A549 (cell line): Measurements from ENCODE around the gene LTK. TPM values are rescaled to one million over a fixed set of nuclear protein-coding genes. Genes with fewer than 3 reads are reported as not detected.

Experiments
- ATAC-seq, 2 experiments: fragments of 200-7000 bp in 1 of 2; fragments of >200 bp in 1 of 2; cut with Nextera tagmentation in 1 of 2; cut with Tn5 transposase in 1 of 2; 3 replicates each; pipeline versions ENCODE4 v1.8.0 to v1.9.1; 2018 to 2020; ENCODE audit warnings: mild to moderate bottlenecking in 1 of 2, moderate library complexity in 1 of 2
- CTCF ChIA-PET: fragments of 300-600 bp; sonication (Branson Sonifier 250); formaldehyde crosslinking; extraction: SDS; loops from one replicate; lab custom pipeline; 2021; ENCODE audit warnings: antibody characterized with exemption, inconsistent platforms; lab: Yijun Ruan, JAX
- POLR2A ChIA-PET: fragments of 350-600 bp; formaldehyde crosslinking; extraction: SDS; loops from one replicate; lab custom pipeline; 2021; ENCODE audit warnings: antibody characterized with exemption, inconsistent platforms; lab: Yijun Ruan, JAX
- DNase-seq, 2 experiments: peaks; one replicate each; pipeline versions ENCODE4 v3.0.0 to v3.0.0-alpha.2; 2011 to 2016; ENCODE audit warnings: low read depth in 1 of 2, low spot score in 1 of 2
- FAIRE-seq: peaks from 2 replicates; lab custom pipeline; 2011; peaks lifted over from hg19 to GRCh38; lab: Jason Lieb, UNC
- H3K27ac ChIP-seq, 2 experiments: fragments of >200 bp; sonication (Bioruptor Twin); formaldehyde crosslinking; 3 replicates each; pipeline ENCODE4 v1.5.1; 2016 to 2017
- H3K4me1 ChIP-seq: fragments of >200 bp; sonication (Bioruptor Twin); formaldehyde crosslinking; 3 replicates; pipeline ENCODE4 v1.6.1; 2016
- H3K4me2 ChIP-seq: fragments of >200 bp; sonication (Bioruptor Twin); formaldehyde crosslinking; 3 replicates; pipeline ENCODE4 v1.6.1; 2016
- H3K4me3 ChIP-seq: fragments of >200 bp; sonication (Bioruptor Twin); formaldehyde crosslinking; 3 replicates; pipeline ENCODE4 v1.5.1; 2016
- H3K9me3 ChIP-seq: fragments of >200 bp; sonication (Bioruptor Twin); formaldehyde crosslinking; 3 replicates; pipeline ENCODE4 v1.6.1; 2016
- CEBPB ChIP-seq, 2 experiments: fragments of >200 bp in 1 of 2; sonication (Bioruptor Twin) in 1 of 2; formaldehyde crosslinking in 1 of 2; IDR thresholded peaks; 2 replicates each; pipeline ENCODE4 v1.6.1; 2012 to 2016
- CHD4 ChIP-seq: fragments of 200-600 bp; sonication (generic); IDR thresholded peaks from 2 replicates; pipeline ENCODE4 v1.6.1; 2016; ENCODE audit warnings: antibody characterized with exemption, mild to moderate bottlenecking, borderline replicate concordance
- GATA3 ChIP-seq: IDR thresholded peaks from 2 replicates; pipeline ENCODE4 v1.6.1; 2012; ENCODE audit warnings: borderline replicate concordance
- KDM5A ChIP-seq: fragments of 200-600 bp; sonication (generic); IDR thresholded peaks from 2 replicates; pipeline ENCODE4 v1.6.1; 2016; ENCODE audit warnings: antibody characterized with exemption, mild to moderate bottlenecking
- TFCP2L1 ChIP-seq: fragments of 250-450 bp; sonication (Bioruptor Pico); IDR thresholded peaks from 2 replicates; pipeline ENCODE4 v1.5.0; 2021; ENCODE audit warnings: mild to moderate bottlenecking
- ZNF302 ChIP-seq: fragments of 250-450 bp; sonication (Bioruptor Pico); IDR thresholded peaks from 2 replicates; pipeline ENCODE4 v1.9.0; 2021; ENCODE audit warnings: inconsistent platforms, mild to moderate bottlenecking, moderate library complexity
- ZSCAN20 ChIP-seq: fragments of 250-450 bp; sonication (Bioruptor Pico); IDR thresholded peaks from 2 replicates; pipeline ENCODE4 v1.8.0; 2022; ENCODE audit warnings: mild to moderate bottlenecking, moderate library complexity
- WGBS: methylation state at CpG from one replicate; pipeline ENCODE4 v1.1.6; 2017; ENCODE audit errors: missing lambda C conversion rate; 5-methylcytosine and 5-hydroxymethylcytosine counted together
- polyA plus RNA-seq, 4 experiments: library from polyadenylated mRNA; depleted of rRNA in 3 of 4; stranded (reverse); fragments of >200 nt; fragmentation: RNase III in 1 of 4; extraction: RNeasy Plus Mini Kit Qiagen cat#74134 plus additional on column Dnase treatment in 1 of 4; gene quantifications; 2 replicates in 3 of 4; 3 replicates in 1 of 4; pipeline ENCODE4 v1.2.3, GENCODE V29; 2011 to 2017
- TF ChIP-seq, protein P1 (sequence below): IDR thresholded peaks from 2 replicates; pipeline ENCODE4 v1.6.1; 2012
- TF ChIP-seq, protein P2 (sequence below): fragments of 250-450 bp; sonication (Bioruptor Pico); IDR thresholded peaks from 2 replicates; pipeline ENCODE4 v1.5.0; 2020; ENCODE audit warnings: low read depth, mild to moderate bottlenecking, moderate library complexity
- TF ChIP-seq, protein P3 (sequence below): IDR thresholded peaks from 2 replicates; pipeline ENCODE4 v1.6.1; 2012; ENCODE audit warnings: low read depth, borderline replicate concordance
- TF ChIP-seq, protein P4 (sequence below): fragments of 200-600 bp; sonication (generic); IDR thresholded peaks from 2 replicates; pipeline ENCODE4 v1.6.1; 2016; ENCODE audit warnings: antibody characterized with exemption, mild to moderate bottlenecking, moderate library complexity

LTK gene
- polyA plus RNA-seq, 2 of the 4 experiments (the other 2 are of a cell fraction), result 0.10 to 0.17 TPM

DNA sequence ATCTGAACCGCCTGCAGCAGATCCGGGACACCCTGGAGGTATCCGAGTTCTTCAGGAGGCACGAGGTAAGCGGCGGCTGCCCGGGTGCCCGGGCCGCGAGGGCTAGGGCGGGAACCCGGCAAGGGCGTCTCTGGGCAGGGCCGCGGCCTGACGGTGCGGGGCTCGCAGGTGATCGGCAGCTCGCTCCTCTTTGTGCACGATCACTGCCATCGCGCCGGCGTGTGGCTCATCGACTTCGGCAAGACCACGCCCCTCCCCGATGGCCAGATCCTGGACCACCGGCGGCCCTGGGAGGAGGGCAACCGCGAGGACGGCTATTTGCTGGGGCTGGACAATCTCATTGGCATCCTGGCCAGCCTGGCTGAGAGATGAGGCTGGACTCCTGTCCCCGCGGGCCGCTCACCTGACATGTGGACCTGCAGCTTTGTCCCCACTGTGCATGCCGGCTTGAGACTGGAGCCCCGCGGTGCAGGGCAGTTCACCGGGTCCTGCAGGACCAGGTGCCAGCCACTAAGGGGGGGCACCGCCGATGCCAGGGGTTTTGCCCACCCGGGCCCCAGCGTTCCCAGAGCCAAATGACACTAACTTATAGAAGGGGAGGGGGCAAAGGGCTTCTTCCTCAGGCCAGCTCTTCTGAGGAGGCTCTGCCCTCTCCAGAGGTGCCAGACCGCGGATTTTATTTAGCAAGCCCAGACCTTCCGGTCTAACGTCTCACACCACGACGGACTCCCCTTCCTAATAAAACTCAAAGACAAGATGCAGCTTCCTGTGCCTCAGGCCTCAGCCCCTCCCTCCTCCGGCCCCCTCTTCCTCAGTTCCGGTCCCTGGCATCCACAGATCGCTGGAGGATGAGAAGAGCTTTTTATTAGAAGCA, 10.6 kb downstream of the LTK start:
- 88% methylated on average over 17 of the region's 54 CpGs for WGBS
- FAIRE-seq (no peak), ATAC-seq (no peak), DNase-seq (no peak)
- no peak overlapping the region for H3K4me3 ChIP-seq
- no peak for TF ChIP-seq GATA3
- no peaks in the 10 kb centered on the region for H3K9me3 ChIP-seq
- no peak overlapping the region for H3K27ac ChIP-seq
- no peak overlapping the region for H3K4me2 ChIP-seq
- H3K4me1 ChIP-seq, result no peaks in the 10 kb centered on the region
- POLR2A ChIA-PET, result no interaction called here
- CTCF ChIA-PET, result no interaction called here

DNA sequence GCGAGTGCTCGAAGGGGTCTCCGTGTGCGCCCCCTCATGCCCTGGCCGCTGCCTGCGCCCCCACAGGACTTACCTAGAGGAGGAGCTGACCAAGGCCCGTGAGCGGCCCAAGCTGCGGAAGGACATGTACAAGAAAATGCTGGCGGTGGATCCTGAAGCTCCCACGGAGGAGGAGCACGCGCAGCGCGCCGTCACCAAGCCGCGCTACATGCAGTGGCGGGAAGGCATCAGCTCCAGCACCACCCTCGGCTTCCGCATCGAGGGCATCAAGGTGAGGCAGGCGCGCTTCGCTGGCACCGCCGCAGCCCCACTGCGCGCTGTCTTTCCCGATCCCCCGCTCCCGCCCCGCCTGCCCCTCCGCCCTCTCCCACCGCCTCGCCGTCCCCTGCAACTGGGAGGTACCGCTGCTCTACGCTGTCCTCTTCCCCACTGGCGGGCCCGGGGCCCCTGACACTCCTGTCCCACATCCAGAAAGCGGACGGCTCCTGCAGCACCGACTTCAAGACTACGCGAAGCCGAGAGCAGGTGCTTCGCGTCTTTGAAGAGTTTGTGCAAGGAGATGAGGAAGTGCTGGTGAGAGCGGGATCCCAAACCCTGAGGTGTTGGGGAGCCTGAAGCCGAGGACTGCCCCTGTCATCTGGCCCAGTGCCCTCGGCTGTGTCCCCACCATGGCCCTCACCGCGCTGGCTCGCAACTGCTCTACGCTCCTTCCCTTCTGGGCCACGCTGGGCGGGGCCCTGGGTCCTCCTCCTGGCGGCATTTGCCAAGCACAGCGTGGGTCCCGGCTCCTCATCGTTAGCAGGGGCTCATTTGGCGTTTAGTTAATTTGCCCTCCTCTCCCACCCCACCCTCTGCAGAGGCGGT, 11.5 kb downstream of the LTK start:
- TF ChIP-seq, protein P1, sequence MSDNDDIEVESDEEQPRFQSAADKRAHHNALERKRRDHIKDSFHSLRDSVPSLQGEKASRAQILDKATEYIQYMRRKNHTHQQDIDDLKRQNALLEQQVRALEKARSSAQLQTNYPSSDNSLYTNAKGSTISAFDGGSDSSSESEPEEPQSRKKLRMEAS, result no peak
- TF ChIP-seq CEBPB (IDR thresholded peaks at IDR 0.05), result no peak
- TF ChIP-seq, protein P2, sequence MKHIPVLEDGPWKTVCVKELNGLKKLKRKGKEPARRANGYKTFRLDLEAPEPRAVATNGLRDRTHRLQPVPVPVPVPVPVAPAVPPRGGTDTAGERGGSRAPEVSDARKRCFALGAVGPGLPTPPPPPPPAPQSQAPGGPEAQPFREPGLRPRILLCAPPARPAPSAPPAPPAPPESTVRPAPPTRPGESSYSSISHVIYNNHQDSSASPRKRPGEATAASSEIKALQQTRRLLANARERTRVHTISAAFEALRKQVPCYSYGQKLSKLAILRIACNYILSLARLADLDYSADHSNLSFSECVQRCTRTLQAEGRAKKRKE (CRISPR knock-in tag), result no peak
- TF ChIP-seq, protein P3, sequence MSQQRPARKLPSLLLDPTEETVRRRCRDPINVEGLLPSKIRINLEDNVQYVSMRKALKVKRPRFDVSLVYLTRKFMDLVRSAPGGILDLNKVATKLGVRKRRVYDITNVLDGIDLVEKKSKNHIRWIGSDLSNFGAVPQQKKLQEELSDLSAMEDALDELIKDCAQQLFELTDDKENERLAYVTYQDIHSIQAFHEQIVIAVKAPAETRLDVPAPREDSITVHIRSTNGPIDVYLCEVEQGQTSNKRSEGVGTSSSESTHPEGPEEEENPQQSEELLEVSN, result no peak
- no peak for TF ChIP-seq TFCP2L1 (CRISPR knock-in tag)
- no peak for TF ChIP-seq GATA3
- TF ChIP-seq ZSCAN20, result no peak
- TF ChIP-seq, all 56 proteins: peak for 0
- CTCF ChIA-PET, result no interaction called here
- DNase-seq (no peak), ATAC-seq (no peak), FAIRE-seq (no peak)
- no peak overlapping the region for H3K27ac ChIP-seq
- H3K4me1 ChIP-seq, result no peaks in the 10 kb centered on the region
- no peak overlapping the region for H3K4me3 ChIP-seq
- WGBS, result 91% methylated on average over 36 of the region's 64 CpGs
- no peaks in the 10 kb centered on the region for H3K9me3 ChIP-seq
- POLR2A ChIA-PET, result no interaction called here
- no peak overlapping the region for H3K4me2 ChIP-seq

DNA sequence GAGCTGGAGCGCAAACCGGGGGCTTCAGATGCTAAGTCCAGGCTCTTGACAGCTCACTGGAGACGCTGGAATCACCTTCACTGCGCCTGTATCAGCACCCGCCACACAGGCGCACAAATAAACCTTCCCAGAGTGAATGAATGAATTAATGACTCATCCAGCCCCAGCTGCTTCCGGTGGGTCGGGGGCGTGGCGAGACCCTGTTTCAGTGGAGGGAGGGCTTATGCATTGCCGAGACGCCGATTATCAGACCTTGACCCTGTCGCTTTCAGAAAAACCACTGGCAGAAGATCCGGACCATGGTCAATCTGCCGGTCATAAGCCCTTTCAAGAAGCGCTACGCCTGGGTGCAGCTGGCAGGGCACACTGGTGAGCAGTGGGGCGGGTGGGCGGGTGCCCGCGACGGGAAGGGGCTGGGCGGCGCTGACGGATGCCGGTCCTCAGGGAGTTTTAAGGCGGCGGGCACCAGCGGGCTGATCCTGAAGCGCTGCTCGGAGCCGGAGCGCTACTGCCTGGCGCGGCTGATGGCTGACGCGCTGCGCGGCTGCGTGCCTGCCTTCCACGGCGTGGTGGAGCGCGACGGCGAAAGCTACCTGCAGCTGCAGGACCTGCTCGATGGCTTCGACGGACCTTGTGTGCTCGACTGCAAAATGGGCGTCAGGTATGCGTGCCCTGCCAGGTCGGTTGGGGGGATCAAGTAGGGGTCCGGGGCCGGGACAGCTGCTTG, 12.3 kb downstream of the LTK start:
- FAIRE-seq (no peak), DNase-seq (no peak), ATAC-seq (no peak)
- POLR2A ChIA-PET, result no interaction called here
- no peak for TF ChIP-seq ZNF302 (CRISPR knock-in tag)
- TF ChIP-seq, protein P1, result no peak
- no peak for TF ChIP-seq CHD4
- TF ChIP-seq, protein P4, sequence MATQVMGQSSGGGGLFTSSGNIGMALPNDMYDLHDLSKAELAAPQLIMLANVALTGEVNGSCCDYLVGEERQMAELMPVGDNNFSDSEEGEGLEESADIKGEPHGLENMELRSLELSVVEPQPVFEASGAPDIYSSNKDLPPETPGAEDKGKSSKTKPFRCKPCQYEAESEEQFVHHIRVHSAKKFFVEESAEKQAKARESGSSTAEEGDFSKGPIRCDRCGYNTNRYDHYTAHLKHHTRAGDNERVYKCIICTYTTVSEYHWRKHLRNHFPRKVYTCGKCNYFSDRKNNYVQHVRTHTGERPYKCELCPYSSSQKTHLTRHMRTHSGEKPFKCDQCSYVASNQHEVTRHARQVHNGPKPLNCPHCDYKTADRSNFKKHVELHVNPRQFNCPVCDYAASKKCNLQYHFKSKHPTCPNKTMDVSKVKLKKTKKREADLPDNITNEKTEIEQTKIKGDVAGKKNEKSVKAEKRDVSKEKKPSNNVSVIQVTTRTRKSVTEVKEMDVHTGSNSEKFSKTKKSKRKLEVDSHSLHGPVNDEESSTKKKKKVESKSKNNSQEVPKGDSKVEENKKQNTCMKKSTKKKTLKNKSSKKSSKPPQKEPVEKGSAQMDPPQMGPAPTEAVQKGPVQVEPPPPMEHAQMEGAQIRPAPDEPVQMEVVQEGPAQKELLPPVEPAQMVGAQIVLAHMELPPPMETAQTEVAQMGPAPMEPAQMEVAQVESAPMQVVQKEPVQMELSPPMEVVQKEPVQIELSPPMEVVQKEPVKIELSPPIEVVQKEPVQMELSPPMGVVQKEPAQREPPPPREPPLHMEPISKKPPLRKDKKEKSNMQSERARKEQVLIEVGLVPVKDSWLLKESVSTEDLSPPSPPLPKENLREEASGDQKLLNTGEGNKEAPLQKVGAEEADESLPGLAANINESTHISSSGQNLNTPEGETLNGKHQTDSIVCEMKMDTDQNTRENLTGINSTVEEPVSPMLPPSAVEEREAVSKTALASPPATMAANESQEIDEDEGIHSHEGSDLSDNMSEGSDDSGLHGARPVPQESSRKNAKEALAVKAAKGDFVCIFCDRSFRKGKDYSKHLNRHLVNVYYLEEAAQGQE, result no peak
- no peak for TF ChIP-seq KDM5A
- CTCF ChIA-PET, result no interaction called here
- Histone ChIP-seq H3K4me1 (no peaks in the 10 kb centered on the region), H3K4me3 (no peak overlapping the region), H3K9me3 (no peaks in the 10 kb centered on the region), H3K27ac (no peak overlapping the region), H3K4me2 (no peak overlapping the region)
- 86% methylated on average over 29 of the region's 56 CpGs for WGBS
